HEK293T (cell line): Measurements from ENCODE around the gene CCDC152.

ENCODE experiments used
- CTCF ChIA-PET: fragments of 350-600 bp; formaldehyde crosslinking; extraction: SDS; loops from one replicate; lab custom pipeline; 2021; ENCODE audit warnings: antibody characterized with exemption, inconsistent platforms; lab: Yijun Ruan, JAX
- POLR2A ChIA-PET: fragments of 350-600 bp; formaldehyde crosslinking; extraction: SDS; loops from one replicate; lab custom pipeline; 2020; ENCODE audit warnings: antibody characterized with exemption, inconsistent platforms; lab: Yijun Ruan, JAX
- DNase-seq: peaks from one replicate; pipeline ENCODE4 v3.0.0; 2012; ENCODE audit warnings: mixed read lengths; ENCODE audit errors: extremely low spot score
- LEF1 ChIP-seq: fragments of 450-650 bp; IDR thresholded peaks from 2 replicates; pipeline ENCODE4 v1.6.1; 2017; ENCODE audit warnings: mild to moderate bottlenecking, borderline replicate concordance
- NFRKB ChIP-seq: fragments of 450-650 bp; IDR thresholded peaks from 2 replicates; pipeline ENCODE4 v1.6.1; 2016; ENCODE audit warnings: mild to moderate bottlenecking, moderate library complexity
- SP1 ChIP-seq: fragments of 450-650 bp; IDR thresholded peaks from 2 replicates; pipeline ENCODE4 v1.6.1; 2017
- TF ChIP-seq, protein P1 (sequence below): fragments of 450-650 bp; IDR thresholded peaks from 2 replicates; pipeline ENCODE4 v1.6.1; 2016

Gene CCDC152

DNA sequence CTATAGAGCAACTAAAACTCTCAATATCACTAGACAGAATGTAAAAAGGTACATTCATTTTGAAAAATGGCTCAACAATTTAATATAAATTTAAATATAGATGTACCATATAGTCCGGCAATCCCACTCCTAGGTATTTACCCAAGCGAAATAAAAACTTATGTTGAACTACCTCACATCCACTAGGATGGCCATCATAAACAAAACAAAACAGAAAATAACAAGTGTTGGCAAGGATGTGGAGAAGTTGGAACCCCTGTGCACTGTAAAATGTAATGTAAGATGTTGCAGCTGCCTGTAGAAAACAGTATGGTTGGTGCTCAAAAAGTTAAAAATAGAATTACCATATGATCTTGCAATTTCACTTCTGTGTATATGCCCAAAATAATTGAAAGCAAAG, 91.9 kb downstream of the CCDC152 start:
- ChIA-PET CTCF (no interaction called here), POLR2A (no interaction called here)
- no peak for DNase-seq
- TF ChIP-seq, protein P1, sequence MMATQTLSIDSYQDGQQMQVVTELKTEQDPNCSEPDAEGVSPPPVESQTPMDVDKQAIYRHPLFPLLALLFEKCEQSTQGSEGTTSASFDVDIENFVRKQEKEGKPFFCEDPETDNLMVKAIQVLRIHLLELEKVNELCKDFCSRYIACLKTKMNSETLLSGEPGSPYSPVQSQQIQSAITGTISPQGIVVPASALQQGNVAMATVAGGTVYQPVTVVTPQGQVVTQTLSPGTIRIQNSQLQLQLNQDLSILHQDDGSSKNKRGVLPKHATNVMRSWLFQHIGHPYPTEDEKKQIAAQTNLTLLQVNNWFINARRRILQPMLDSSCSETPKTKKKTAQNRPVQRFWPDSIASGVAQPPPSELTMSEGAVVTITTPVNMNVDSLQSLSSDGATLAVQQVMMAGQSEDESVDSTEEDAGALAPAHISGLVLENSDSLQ = no peak
- no peak for TF ChIP-seq LEF1
- TF ChIP-seq SP1 = no peak
- TF ChIP-seq NFRKB = no peak

- ChIA-PET CTCF (no interaction called here), POLR2A (no interaction called here)
- TF ChIP-seq, protein P1 = no peak
- no peak for DNase-seq
Observed at GRCh38 chr5:42851481-42851880, 94.9 kb downstream of the CCDC152 start.
